T-helper 1 cell treated with Interleukin-12 subunit alpha and Interleukin-12 subunit beta and Interleukin-4 antibody, amounts not matched to agents 30 μg/mL and 1 μg/mL, for 36 hours (primary cell): ENCODE results near the gene HSPB6.

ENCODE experiments used
- H3K27ac Mint-ChIP-seq: one replicate; pipeline ENCODE4 v1.8.0; 2021; ENCODE audit warnings: mild to moderate bottlenecking, mixed read lengths
- H3K27me3 Mint-ChIP-seq: one replicate; pipeline ENCODE4 v1.8.0; 2021; ENCODE audit warnings: low read depth, mixed read lengths
- H3K36me3 Mint-ChIP-seq: one replicate; pipeline ENCODE4 v1.8.0; 2021; ENCODE audit warnings: low read depth, mixed read lengths
- H3K4me1 Mint-ChIP-seq: one replicate; pipeline ENCODE4 v1.8.0; 2021; ENCODE audit warnings: low read depth, mixed read lengths
- H3K4me3 Mint-ChIP-seq: one replicate; pipeline ENCODE4 v1.8.0; 2021; ENCODE audit warnings: mild to moderate bottlenecking, moderate library complexity, mixed read lengths
- H3K9me3 Mint-ChIP-seq: one replicate; pipeline ENCODE4 v1.8.0; 2021; ENCODE audit warnings: mixed read lengths

HSPB6 gene

GRCh38 chr19:35789978-35790944 lies 33.4 kb upstream of the HSPB6 start:
- H3K4me1 Mint-ChIP-seq = no peaks in the 10 kb centered on the region
- peaks cover 9% of the 10 kb centered on the region for H3K27me3 Mint-ChIP-seq
- no peak overlapping the region for H3K4me3 Mint-ChIP-seq
- H3K27ac Mint-ChIP-seq = no peak overlapping the region
- H3K36me3 Mint-ChIP-seq = peaks cover 1% of the 10 kb centered on the region
- H3K9me3 Mint-ChIP-seq = no peaks in the 10 kb centered on the region

- H3K27me3 Mint-ChIP-seq = peaks cover 4% of the 10 kb centered on the region
- no peaks in the 10 kb centered on the region for H3K4me1 Mint-ChIP-seq
These were observed 32.6 kb upstream of the HSPB6 start for GRCh38 chr19:35789195-35789977.

GRCh38 chr19:35788205-35788960 lies 31.6 kb upstream of the HSPB6 start:
- Mint-ChIP-seq H3K27ac (no peak overlapping the region), H3K9me3 (no peaks in the 10 kb centered on the region)

More at GRCh38 chr19:35789195-35789977, 32.6 kb upstream of the HSPB6 start:
- H3K9me3 Mint-ChIP-seq = no peaks in the 10 kb centered on the region
- H3K27ac Mint-ChIP-seq = no peak overlapping the region
- no peak overlapping the region for H3K4me3 Mint-ChIP-seq
- H3K36me3 Mint-ChIP-seq = peaks cover 1% of the 10 kb centered on the region

GRCh38 chr19:35787227-35787799 lies 30.5 kb upstream of the HSPB6 start:
- H3K9me3 Mint-ChIP-seq = no peaks in the 10 kb centered on the region
- H3K27ac Mint-ChIP-seq = no peak overlapping the region

More at GRCh38 chr19:35788205-35788960, 31.6 kb upstream of the HSPB6 start:
- no peaks in the 10 kb centered on the region for H3K27me3 Mint-ChIP-seq
- no peak overlapping the region for H3K4me3 Mint-ChIP-seq
- no peaks in the 10 kb centered on the region for H3K4me1 Mint-ChIP-seq
- H3K36me3 Mint-ChIP-seq = peaks cover 3% of the 10 kb centered on the region

GRCh38 chr19:35786299-35787160 lies 29.7 kb upstream of the HSPB6 start:
- no peaks in the 10 kb centered on the region for H3K27me3 Mint-ChIP-seq
- H3K4me3 Mint-ChIP-seq = no peak overlapping the region
- peaks cover 10% of the 10 kb centered on the region for H3K36me3 Mint-ChIP-seq
- no peaks in the 10 kb centered on the region for H3K9me3 Mint-ChIP-seq
- H3K27ac Mint-ChIP-seq = no peak overlapping the region
- no peaks in the 10 kb centered on the region for H3K4me1 Mint-ChIP-seq

More at GRCh38 chr19:35787227-35787799, 30.5 kb upstream of the HSPB6 start:
- Mint-ChIP-seq H3K4me1 (no peaks in the 10 kb centered on the region), H3K27me3 (no peaks in the 10 kb centered on the region), H3K36me3 (peaks cover 10% of the 10 kb centered on the region), H3K4me3 (no peak overlapping the region)

- no peak overlapping the region for H3K27ac Mint-ChIP-seq
- H3K9me3 Mint-ChIP-seq = no peaks in the 10 kb centered on the region
- no peaks in the 10 kb centered on the region for H3K4me1 Mint-ChIP-seq
- no peaks in the 10 kb centered on the region for H3K27me3 Mint-ChIP-seq
- peaks cover 15% of the 10 kb centered on the region for H3K36me3 Mint-ChIP-seq
- no peak overlapping the region for H3K4me3 Mint-ChIP-seq
These were observed 28.5 kb upstream of the HSPB6 start for GRCh38 chr19:35785339-35785627.

GRCh38 chr19:35784503-35785338 lies 27.9 kb upstream of the HSPB6 start:
- Mint-ChIP-seq H3K4me3 (no peak overlapping the region), H3K9me3 (no peaks in the 10 kb centered on the region), H3K27me3 (no peaks in the 10 kb centered on the region), H3K36me3 (peaks cover 15% of the 10 kb centered on the region), H3K4me1 (no peaks in the 10 kb centered on the region), H3K27ac (no peak overlapping the region)

- Mint-ChIP-seq H3K9me3 (no peaks in the 10 kb centered on the region), H3K27ac (no peak overlapping the region), H3K27me3 (no peaks in the 10 kb centered on the region), H3K4me1 (peaks cover 2% of the 10 kb centered on the region), H3K36me3 (peaks cover 15% of the 10 kb centered on the region), H3K4me3 (no peak overlapping the region)
These were observed 26.9 kb upstream of the HSPB6 start for GRCh38 chr19:35783469-35784434.

GRCh38 chr19:35782589-35782988 lies 25.8 kb upstream of the HSPB6 start:
- H3K4me1 Mint-ChIP-seq = peaks cover 2% of the 10 kb centered on the region
- no peak overlapping the region for H3K27ac Mint-ChIP-seq
- H3K27me3 Mint-ChIP-seq = no peaks in the 10 kb centered on the region
- no peaks in the 10 kb centered on the region for H3K9me3 Mint-ChIP-seq
- peaks cover 15% of the 10 kb centered on the region for H3K36me3 Mint-ChIP-seq
- H3K4me3 Mint-ChIP-seq = no peak overlapping the region

GRCh38 chr19:35781650-35782049 lies 24.8 kb upstream of the HSPB6 start:
- no peaks in the 10 kb centered on the region for H3K9me3 Mint-ChIP-seq
- H3K27ac Mint-ChIP-seq = no peak overlapping the region
- H3K27me3 Mint-ChIP-seq = no peaks in the 10 kb centered on the region

GRCh38 chr19:35780717-35781116 lies 23.9 kb upstream of the HSPB6 start:
- no peak overlapping the region for H3K27ac Mint-ChIP-seq

More at GRCh38 chr19:35781650-35782049, 24.8 kb upstream of the HSPB6 start:
- peaks cover 18% of the 10 kb centered on the region for H3K36me3 Mint-ChIP-seq
- no peak overlapping the region for H3K4me3 Mint-ChIP-seq
- H3K4me1 Mint-ChIP-seq = peaks cover 8% of the 10 kb centered on the region

GRCh38 chr19:35780058-35780457 lies 23.2 kb upstream of the HSPB6 start:
- H3K9me3 Mint-ChIP-seq = no peaks in the 10 kb centered on the region
- peaks cover 15% of the 10 kb centered on the region for H3K4me1 Mint-ChIP-seq
- H3K4me3 Mint-ChIP-seq = no peak overlapping the region
- no peak overlapping the region for H3K27ac Mint-ChIP-seq
- H3K27me3 Mint-ChIP-seq = no peaks in the 10 kb centered on the region
- H3K36me3 Mint-ChIP-seq = peaks cover 18% of the 10 kb centered on the region

More at GRCh38 chr19:35780717-35781116, 23.9 kb upstream of the HSPB6 start:
- Mint-ChIP-seq H3K27me3 (no peaks in the 10 kb centered on the region), H3K4me1 (peaks cover 15% of the 10 kb centered on the region), H3K4me3 (no peak overlapping the region), H3K36me3 (peaks cover 19% of the 10 kb centered on the region), H3K9me3 (no peaks in the 10 kb centered on the region)
